IPS-11a (cell line): ENCODE measurements around the gene C1orf74.

Source experiments
- H3K4me3 ChIP-seq: one replicate; pipeline ENCODE4 v1.5.1; 2013; ENCODE audit warnings: low read depth, low read length, control low read depth

Gene C1orf74

GRCh38 chr1:209772126-209772525 lies 12.2 kb downstream of the C1orf74 start:
- H3K4me3 ChIP-seq = no peak overlapping the region

- no peak overlapping the region for H3K4me3 ChIP-seq
These were observed 13.5 kb downstream of the C1orf74 start for GRCh38 chr1:209770636-209771415.

- no peak overlapping the region for H3K4me3 ChIP-seq
These were observed 14.4 kb downstream of the C1orf74 start for GRCh38 chr1:209769971-209770370.

GRCh38 chr1:209769171-209769904 lies 15.0 kb downstream of the C1orf74 start:
- no peak overlapping the region for H3K4me3 ChIP-seq

- no peak overlapping the region for H3K4me3 ChIP-seq
These were observed 16.0 kb downstream of the C1orf74 start for GRCh38 chr1:209768354-209768774.

- H3K4me3 ChIP-seq = no peak overlapping the region
These were observed 16.7 kb downstream of the C1orf74 start for GRCh38 chr1:209767706-209768105.

- H3K4me3 ChIP-seq = no peak overlapping the region
These were observed 17.3 kb downstream of the C1orf74 start for GRCh38 chr1:209767096-209767495.

- no peak overlapping the region for H3K4me3 ChIP-seq
These were observed 18.3 kb downstream of the C1orf74 start for GRCh38 chr1:209766051-209766450.

- no peak overlapping the region for H3K4me3 ChIP-seq
These were observed 23.2 kb downstream of the C1orf74 start for GRCh38 chr1:209761011-209761635.

GRCh38 chr1:209759829-209760359 lies 24.5 kb downstream of the C1orf74 start:
- no peak overlapping the region for H3K4me3 ChIP-seq

GRCh38 chr1:209758400-209758799 lies 26.0 kb downstream of the C1orf74 start:
- no peak overlapping the region for H3K4me3 ChIP-seq

- no peak overlapping the region for H3K4me3 ChIP-seq
These were observed 27.5 kb downstream of the C1orf74 start for GRCh38 chr1:209756615-209757445.

- no peak within 1 kb of the TSS for H3K4me3 ChIP-seq
These were observed 28.3 kb downstream of the C1orf74 start, which contains the start of gene TRAF3IP3 for GRCh38 chr1:209755926-209756614. Gene TRAF3IP3 (plus strand): TSS chr1:209756053. CDS start chr1:209760040, 3,987 bp downstream.

- H3K4me3 ChIP-seq = no peak overlapping the region
These were observed 29.1 kb downstream of the C1orf74 start for GRCh38 chr1:209755256-209755655.

GRCh38 chr1:209752890-209753289 lies 31.5 kb downstream of the C1orf74 start:
- no peak overlapping the region for H3K4me3 ChIP-seq

GRCh38 chr1:209751627-209752231 lies 32.6 kb downstream of the C1orf74 start:
- no peak overlapping the region for H3K4me3 ChIP-seq

GRCh38 chr1:209749670-209750323 lies 34.6 kb downstream of the C1orf74 start:
- no peak overlapping the region for H3K4me3 ChIP-seq

- no peak overlapping the region for H3K4me3 ChIP-seq
These were observed 35.2 kb downstream of the C1orf74 start for GRCh38 chr1:209749205-209749604.

- no peak overlapping the region for H3K4me3 ChIP-seq
These were observed 35.7 kb downstream of the C1orf74 start for GRCh38 chr1:209748620-209749019.
